Astrocyte (in vitro differentiated cells and primary cell): Measurements from ENCODE around the gene ANKRD11.

ENCODE experiments used
- CTCF ChIP-seq: IDR thresholded peaks from 2 replicates; pipeline ENCODE4 v1.5.1; 2011; ENCODE audit warnings: low read depth, mild to moderate bottlenecking, inconsistent platforms, low read length, moderate library complexity; ENCODE audit not compliant: insufficient read depth
- EZH2 ChIP-seq: IDR thresholded peaks from 2 replicates; pipeline ENCODE4 v1.6.1; 2012; ENCODE audit warnings: mild to moderate bottlenecking, low read length, inconsistent platforms; ENCODE audit not compliant: insufficient read depth

GRCh38 chr16:89507214-89507833, 17.0 kb upstream of the ANKRD11 start:
- TF ChIP-seq CTCF (no peak), EZH2 (no peak)
